ENCODE results near the gene TM2D1. TPM values are rescaled to one million over a fixed set of nuclear protein-coding genes. Genes with fewer than 3 reads are reported as not detected.

The TM2D1 gene
- polyA plus RNA-seq, 1 experiment: 56.5 TPM

DNA sequence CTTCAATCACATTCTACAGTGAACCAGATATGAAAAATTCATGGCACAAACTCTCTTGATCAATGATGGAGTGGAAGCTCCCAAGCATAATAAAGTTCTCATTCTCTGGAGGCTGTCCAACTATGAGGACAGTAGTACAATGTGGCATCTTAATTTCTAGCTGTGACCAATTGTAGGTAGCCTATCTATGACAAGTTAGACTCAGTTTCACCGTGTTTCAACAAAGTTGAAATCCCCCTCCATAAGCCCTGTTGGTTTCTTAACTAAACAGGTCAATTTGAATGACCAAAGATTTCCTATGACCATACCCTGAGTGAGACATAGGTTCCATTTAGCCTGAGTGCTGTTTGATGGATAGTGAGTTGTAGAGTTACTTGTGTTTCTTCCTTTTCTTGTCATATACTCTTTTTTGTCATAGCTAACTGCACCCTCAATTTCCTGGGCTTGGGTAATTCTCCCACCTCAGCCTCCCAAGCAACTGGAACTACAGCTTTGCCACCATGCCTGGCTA lies 29.1 kb upstream of the TM2D1 start:
- no peak for TF ChIP-seq CTCF (IDR thresholded peaks at IDR 0.05; ENCODE audit: low read depth, low read length)
- H3K27ac ChIP-seq (ENCODE audit: low read depth, low read length): no peak overlapping the region
- ChIA-PET CTCF (no interaction called here), POLR2A (no interaction called here)
- H3K4me3 ChIP-seq (ENCODE audit: low read depth, low read length): no peak overlapping the region
- DNase-seq (ENCODE audit: low read depth, low spot score): no peak
- H3K27me3 ChIP-seq (ENCODE audit: control insufficient read depth, insufficient read depth, low read length): no peaks in the 10 kb centered on the region
- no peaks in the 10 kb centered on the region for H3K9me3 ChIP-seq (ENCODE audit: control insufficient read depth, insufficient read depth, low read length)

GRCh38 chr1:61752921-61753389 lies 28.0 kb upstream of the TM2D1 start:
- no peak for DNase-seq (ENCODE audit: low read depth, low spot score)
- TF ChIP-seq CTCF (IDR thresholded peaks at IDR 0.05; ENCODE audit: low read depth, low read length): no peak
- no peak overlapping the region for H3K27ac ChIP-seq (ENCODE audit: low read depth, low read length)
- CTCF ChIA-PET: no interaction called here
- POLR2A ChIA-PET: no interaction called here
- H3K27me3 ChIP-seq (ENCODE audit: control insufficient read depth, insufficient read depth, low read length): no peaks in the 10 kb centered on the region
- no peaks in the 10 kb centered on the region for H3K9me3 ChIP-seq (ENCODE audit: control insufficient read depth, insufficient read depth, low read length)
- no peak overlapping the region for H3K4me3 ChIP-seq (ENCODE audit: low read depth, low read length)

DNA sequence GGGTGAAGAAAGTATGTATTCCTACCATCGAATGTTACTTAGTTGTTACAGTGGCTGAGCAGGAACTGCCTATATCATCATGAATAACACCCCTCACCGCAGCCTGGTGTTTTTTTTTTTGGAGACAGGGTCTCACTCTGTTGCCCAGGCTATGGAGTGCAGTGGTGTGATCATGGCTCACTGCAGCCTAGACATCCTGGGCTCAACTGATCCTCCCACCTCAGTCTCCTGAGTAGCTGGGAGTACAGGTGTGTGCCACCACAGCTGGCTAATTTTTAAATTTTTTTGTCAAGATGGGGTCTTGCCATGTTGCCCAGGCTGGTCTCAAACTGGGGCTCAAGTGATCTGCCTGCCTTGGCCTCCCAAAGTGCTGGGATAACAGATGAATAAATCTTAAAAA lies 24.6 kb upstream of the TM2D1 start:
- H3K27ac ChIP-seq (ENCODE audit: low read depth, low read length): no peak overlapping the region
- H3K9me3 ChIP-seq (ENCODE audit: control insufficient read depth, insufficient read depth, low read length): no peaks in the 10 kb centered on the region
- no peaks in the 10 kb centered on the region for H3K27me3 ChIP-seq (ENCODE audit: control insufficient read depth, insufficient read depth, low read length)
- H3K4me3 ChIP-seq (ENCODE audit: low read depth, low read length): no peak overlapping the region
- no peak for TF ChIP-seq CTCF (IDR thresholded peaks at IDR 0.05; ENCODE audit: low read depth, low read length)
- no peak for DNase-seq (ENCODE audit: low read depth, low spot score)
- ChIA-PET POLR2A (no interaction called here), CTCF (interaction anchor here (0.6 kb wide), 2 partner anchors 34 to 161 kb away, joined by 3 to 4 read pairs; no protein-coding TSS in a partner anchor)

- DNase-seq (ENCODE audit: low read depth, low spot score): no peak
- Histone ChIP-seq H3K27ac (ENCODE audit: low read depth, low read length) (no peak overlapping the region), H3K27me3 (ENCODE audit: control insufficient read depth, insufficient read depth, low read length) (no peaks in the 10 kb centered on the region), H3K9me3 (ENCODE audit: control insufficient read depth, insufficient read depth, low read length) (no peaks in the 10 kb centered on the region), H3K4me3 (ENCODE audit: low read depth, low read length) (no peak overlapping the region)
- no peak for TF ChIP-seq CTCF (IDR thresholded peaks at IDR 0.05; ENCODE audit: low read depth, low read length)
- POLR2A ChIA-PET: no interaction called here
- CTCF ChIA-PET: no interaction called here
These were observed 23.6 kb upstream of the TM2D1 start for GRCh38 chr1:61748566-61748965.

DNA sequence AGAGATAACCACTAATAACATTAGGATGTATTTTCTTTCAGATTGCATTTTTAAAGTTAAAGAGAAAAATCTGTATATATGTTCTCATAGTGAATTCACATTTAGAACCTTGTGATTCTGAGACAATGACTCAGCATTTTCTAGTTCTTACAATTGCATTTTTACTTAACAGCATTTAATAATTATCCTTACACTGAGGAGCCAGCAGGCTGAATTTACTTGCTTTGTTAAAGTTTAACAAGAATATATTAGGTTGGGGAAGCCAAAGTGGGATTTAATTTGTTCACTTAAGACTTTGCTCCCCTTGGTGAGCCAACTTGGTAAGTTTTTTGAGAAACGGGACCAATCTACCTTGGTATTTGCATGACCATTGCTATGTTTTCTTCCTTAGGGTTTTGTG lies 21.9 kb upstream of the TM2D1 start:
- DNase-seq (ENCODE audit: low read depth, low spot score): no peak
- no peak overlapping the region for H3K4me3 ChIP-seq (ENCODE audit: low read depth, low read length)
- H3K9me3 ChIP-seq (ENCODE audit: control insufficient read depth, insufficient read depth, low read length): no peaks in the 10 kb centered on the region; the same call in 1 of the 2 replicates
- no peaks in the 10 kb centered on the region for H3K27me3 ChIP-seq (ENCODE audit: control insufficient read depth, insufficient read depth, low read length)
- POLR2A ChIA-PET: no interaction called here
- no peak for TF ChIP-seq CTCF (IDR thresholded peaks at IDR 0.05; ENCODE audit: low read depth, low read length)
- CTCF ChIA-PET: no interaction called here
- no peak overlapping the region for H3K27ac ChIP-seq (ENCODE audit: low read depth, low read length)

Measured in AG04450 (cell line).